CD8-positive, alpha-beta memory T cell (primary cell): Measurements from ENCODE around the gene CCDC93. TPM values are rescaled to one million over a fixed set of nuclear protein-coding genes. Genes with fewer than 3 reads are reported as not detected.

Experiments
- CTCF ChIA-PET: fragments of 350-600 bp; sonication (Branson Sonifier 250); formaldehyde crosslinking; loops from one replicate; lab custom pipeline; 2021; ENCODE audit warnings: antibody characterized with exemption; lab: Charles Lee
- POLR2A ChIA-PET: fragments of 350-600 bp; sonication (Branson Sonifier 250); formaldehyde crosslinking; loops from one replicate; lab custom pipeline; 2021; ENCODE audit warnings: antibody characterized with exemption; lab: Charles Lee
- DNase-seq, 5 donors: peaks; one replicate each; pipeline versions ENCODE4 v3.0.0 to v3.0.0-alpha.2; 2020 to 2022; ENCODE audit warnings: mixed read lengths in 1 of 5
- H3K27ac ChIP-seq: one replicate; pipeline ENCODE4 v1.7.0; 2013; ENCODE audit warnings: low read depth, mild to moderate bottlenecking, low read length, moderate library complexity
- H3K27me3 ChIP-seq: 2 replicates; pipeline ENCODE4 v1.7.0; 2013; ENCODE audit warnings: low read length, mild to moderate bottlenecking; ENCODE audit not compliant: insufficient read depth, poor library complexity, severe bottlenecking
- H3K36me3 ChIP-seq: 2 replicates; pipeline ENCODE4 v1.7.0; 2013; ENCODE audit warnings: mild to moderate bottlenecking, low read length, moderate library complexity; ENCODE audit not compliant: insufficient read depth
- H3K4me1 ChIP-seq: 2 replicates; pipeline ENCODE4 v1.7.0; 2013; ENCODE audit warnings: mild to moderate bottlenecking, low read length, moderate library complexity; ENCODE audit not compliant: insufficient read depth
- H3K4me3 ChIP-seq: 2 replicates; pipeline ENCODE4 v1.7.0; 2013; ENCODE audit warnings: mild to moderate bottlenecking, low read length
- H3K9me3 ChIP-seq: 2 replicates; pipeline ENCODE4 v1.7.0; 2013; ENCODE audit warnings: mild to moderate bottlenecking, low read length
- H3K27ac Mint-ChIP-seq, 8 donors: one replicate each; pipeline ENCODE4 v1.8.0; 2020 to 2021; ENCODE audit warnings: mixed read lengths in 8 of 8, mild to moderate bottlenecking in 6 of 8, inconsistent platforms in 3 of 8, moderate library complexity in 3 of 8
- H3K27me3 Mint-ChIP-seq, 2 donors: one replicate each; pipeline ENCODE4 v1.8.0; 2020 to 2021; ENCODE audit warnings: mixed read lengths in 2 of 2, mild to moderate bottlenecking in 1 of 2, moderate library complexity in 1 of 2
- H3K36me3 Mint-ChIP-seq, 3 donors: one replicate each; pipeline ENCODE4 v1.8.0; 2020 to 2021; ENCODE audit warnings: mixed read lengths in 3 of 3, inconsistent platforms in 1 of 3, mild to moderate bottlenecking in 1 of 3
- H3K4me1 Mint-ChIP-seq, 3 donors: one replicate each; pipeline ENCODE4 v1.8.0; 2020 to 2021; ENCODE audit warnings: mixed read lengths in 3 of 3, inconsistent platforms in 1 of 3, mild to moderate bottlenecking in 1 of 3
- H3K4me3 Mint-ChIP-seq, 7 donors: one replicate each; pipeline ENCODE4 v1.8.0; 2020 to 2021; ENCODE audit warnings: mixed read lengths in 7 of 7, mild to moderate bottlenecking in 6 of 7, moderate library complexity in 4 of 7, inconsistent platforms in 2 of 7
- H3K9me3 Mint-ChIP-seq, 5 donors: one replicate each; pipeline ENCODE4 v1.8.0; 2020 to 2022; ENCODE audit warnings: mixed read lengths in 5 of 5, mild to moderate bottlenecking in 3 of 5, moderate library complexity in 2 of 5, inconsistent platforms in 1 of 5
- polyA plus RNA-seq: library from polyadenylated mRNA; unstranded; fragments of 300-500 nt; fragmentation: Illumina TruSeq; gene quantifications from one replicate; pipeline ENCODE4 v1.2.3, GENCODE V29; 2021
- total RNA-seq, 2 experiments: library from RNA; stranded (reverse); gene quantifications; one replicate each; pipeline ENCODE4 v1.2.3, GENCODE V29; 2021

Gene CCDC93
- total and polyA plus RNA-seq, 3 experiments from 2014 or later: 8.7 to 33.5 (median 32.7) TPM

GRCh38 chr2:117983040-117983439, 30.8 kb downstream of the CCDC93 start:
- Mint-ChIP-seq H3K9me3 (no peaks in the 10 kb centered on the region), H3K27ac (peak overlapping the region in 1 of 8 donors; percentile 0)
- H3K27me3 ChIP-seq: no peaks in the 10 kb centered on the region

GRCh38 chr2:117982376-117983033, 31.4 kb downstream of the CCDC93 start:
- H3K27ac ChIP-seq: no peak overlapping the region
- peaks cover 10% of the 10 kb centered on the region for H3K36me3 ChIP-seq
- no peaks in the 10 kb centered on the region for H3K9me3 ChIP-seq
- H3K4me1 ChIP-seq: no peaks in the 10 kb centered on the region
- no peak overlapping the region for H3K4me3 ChIP-seq
- CTCF ChIA-PET: interaction anchor here (1.0 kb wide), 1 partner anchor 8 kb away, joined by 3 read pairs; no protein-coding TSS in a partner anchor
- peaks cover 1 to 84% (median 26%) of the 10 kb centered on the region in 3 donors for H3K36me3 Mint-ChIP-seq
- H3K27ac Mint-ChIP-seq: peak overlapping the region in 2 of 8 donors; percentile 0 to 14
- DNase-seq: no peak
- POLR2A ChIA-PET: no interaction called here
- H3K4me3 Mint-ChIP-seq: no peak overlapping the region
- H3K27me3 Mint-ChIP-seq: no peaks in the 10 kb centered on the region
- H3K4me1 Mint-ChIP-seq: peaks cover 4 to 6% (median 5%) of the 10 kb centered on the region in 3 donors
- H3K9me3 Mint-ChIP-seq: no peaks in the 10 kb centered on the region
- H3K27me3 ChIP-seq: no peaks in the 10 kb centered on the region

More at GRCh38 chr2:117983040-117983439, 30.8 kb downstream of the CCDC93 start:
- Histone ChIP-seq H3K27ac (no peak overlapping the region), H3K4me1 (no peaks in the 10 kb centered on the region), H3K36me3 (peaks cover 10% of the 10 kb centered on the region), H3K4me3 (no peak overlapping the region), H3K9me3 (no peaks in the 10 kb centered on the region)
- ChIA-PET CTCF (interaction anchor here (1.0 kb wide), 1 partner anchor 8 kb away, joined by 3 read pairs; no protein-coding TSS in a partner anchor), POLR2A (no interaction called here)
- Mint-ChIP-seq H3K36me3 (peaks cover 0 to 83% (median 23%) of the 10 kb centered on the region in 3 donors), H3K27me3 (no peaks in the 10 kb centered on the region), H3K4me3 (no peak overlapping the region), H3K4me1 (peaks cover 4 to 8% (median 6%) of the 10 kb centered on the region in 3 donors)
- no peak for DNase-seq

- Mint-ChIP-seq H3K4me3 (no peak overlapping the region), H3K27me3 (no peaks in the 10 kb centered on the region), H3K9me3 (no peaks in the 10 kb centered on the region), H3K36me3 (peaks cover 3 to 85% (median 29%) of the 10 kb centered on the region in 3 donors), H3K4me1 (peaks cover 4 to 6% (median 5%) of the 10 kb centered on the region in 3 donors), H3K27ac (no peak overlapping the region)
- no peak overlapping the region for H3K27ac ChIP-seq
- no peaks in the 10 kb centered on the region for H3K27me3 ChIP-seq
- H3K4me3 ChIP-seq: no peak overlapping the region
- no peak for DNase-seq
- no peaks in the 10 kb centered on the region for H3K4me1 ChIP-seq
- ChIA-PET CTCF (interaction anchor here (1.5 kb wide), 1 partner anchor 21 kb away, joined by 6 read pairs; no protein-coding TSS in a partner anchor), POLR2A (no interaction called here)
- H3K36me3 ChIP-seq: peaks cover 10% of the 10 kb centered on the region
- H3K9me3 ChIP-seq: no peaks in the 10 kb centered on the region
Measured at GRCh38 chr2:117981810-117982209, 32.1 kb downstream of the CCDC93 start.

- POLR2A ChIA-PET: no interaction called here
- Mint-ChIP-seq H3K4me1 (peaks cover 4 to 6% (median 5%) of the 10 kb centered on the region in 3 donors), H3K27me3 (no peaks in the 10 kb centered on the region), H3K4me3 (no peak overlapping the region), H3K27ac (peak overlapping the region in 2 of 8 donors; percentile 7 to 23), H3K9me3 (no peaks in the 10 kb centered on the region), H3K36me3 (peaks cover 3 to 85% (median 27%) of the 10 kb centered on the region in 3 donors)
- H3K4me3 ChIP-seq: no peak overlapping the region
- H3K4me1 ChIP-seq: no peaks in the 10 kb centered on the region
- no peaks in the 10 kb centered on the region for H3K9me3 ChIP-seq
- H3K27ac ChIP-seq: no peak overlapping the region
- H3K36me3 ChIP-seq: peaks cover 7% of the 10 kb centered on the region
- CTCF ChIA-PET: interaction anchor here (1.5 kb wide), 1 partner anchor 22 kb away, joined by 6 read pairs; no protein-coding TSS in a partner anchor
- no peak for DNase-seq
- H3K27me3 ChIP-seq: no peaks in the 10 kb centered on the region
Measured at GRCh38 chr2:117980783-117981676, 32.8 kb downstream of the CCDC93 start.

- H3K4me1 Mint-ChIP-seq: peaks cover 4 to 6% (median 5%) of the 10 kb centered on the region in 3 donors
- CTCF ChIA-PET: interaction anchor here (1.4 to 1.5 kb wide), 2 partner anchors 23 kb away, joined by 4 to 6 read pairs; no protein-coding TSS in a partner anchor
- H3K27me3 Mint-ChIP-seq: no peaks in the 10 kb centered on the region
- H3K4me3 Mint-ChIP-seq: no peak overlapping the region
- no peaks in the 10 kb centered on the region for H3K9me3 Mint-ChIP-seq
- Histone ChIP-seq H3K27ac (no peak overlapping the region), H3K4me3 (no peak overlapping the region), H3K4me1 (no peaks in the 10 kb centered on the region), H3K27me3 (no peaks in the 10 kb centered on the region), H3K9me3 (no peaks in the 10 kb centered on the region), H3K36me3 (peaks cover 12% of the 10 kb centered on the region)
- POLR2A ChIA-PET: no interaction called here
- H3K36me3 Mint-ChIP-seq: peaks cover 3 to 88% (median 29%) of the 10 kb centered on the region in 3 donors
- no peak for DNase-seq
- peak overlapping the region in 1 of 8 donors; percentile 26 for H3K27ac Mint-ChIP-seq
Measured at GRCh38 chr2:117979911-117980701, 33.8 kb downstream of the CCDC93 start.

- ChIA-PET POLR2A (no interaction called here), CTCF (interaction anchor here (1.5 kb wide), 1 partner anchor 25 kb away, joined by 7 read pairs; no protein-coding TSS in a partner anchor)
- no peaks in the 10 kb centered on the region for H3K4me1 ChIP-seq
- no peaks in the 10 kb centered on the region for H3K9me3 ChIP-seq
- H3K27ac Mint-ChIP-seq: peak overlapping the region in 3 of 8 donors; percentile 12 to 50 (median 25)
- peaks cover 23% of the 10 kb centered on the region for H3K36me3 ChIP-seq
- H3K36me3 Mint-ChIP-seq: peaks cover 11 to 88% (median 32%) of the 10 kb centered on the region in 3 donors
- no peak overlapping the region for H3K4me3 ChIP-seq
- H3K27me3 ChIP-seq: no peaks in the 10 kb centered on the region
- no peaks in the 10 kb centered on the region for H3K27me3 Mint-ChIP-seq
- no peak for DNase-seq
- H3K4me1 Mint-ChIP-seq: peaks cover 0 to 6% (median 3%) of the 10 kb centered on the region in 3 donors
- no peak overlapping the region for H3K27ac ChIP-seq
- no peak overlapping the region for H3K4me3 Mint-ChIP-seq
- H3K9me3 Mint-ChIP-seq: no peaks in the 10 kb centered on the region
Measured at GRCh38 chr2:117977696-117978095, 36.2 kb downstream of the CCDC93 start.

GRCh38 chr2:117976581-117976980, 37.3 kb downstream of the CCDC93 start:
- CTCF ChIA-PET: interaction anchor here (1.4 to 1.5 kb wide), 2 partner anchors 27 to 162 kb away, joined by 4 to 7 read pairs; partner anchors contain the start of gene DDX18

More at GRCh38 chr2:117976581-117976980, 37.3 kb downstream of the CCDC93 start:
- Mint-ChIP-seq H3K9me3 (no peaks in the 10 kb centered on the region), H3K4me1 (peaks cover 0 to 9% (median 3%) of the 10 kb centered on the region in 3 donors), H3K27me3 (no peaks in the 10 kb centered on the region), H3K27ac (peak overlapping the region in 1 of 8 donors; percentile 33), H3K36me3 (peaks cover 14 to 91% (median 33%) of the 10 kb centered on the region in 3 donors), H3K4me3 (no peak overlapping the region)
- H3K4me1 ChIP-seq: no peaks in the 10 kb centered on the region
- POLR2A ChIA-PET: no interaction called here
- H3K27ac ChIP-seq: no peak overlapping the region
- H3K9me3 ChIP-seq: no peaks in the 10 kb centered on the region
- H3K27me3 ChIP-seq: no peaks in the 10 kb centered on the region
- peaks cover 23% of the 10 kb centered on the region for H3K36me3 ChIP-seq
- no peak overlapping the region for H3K4me3 ChIP-seq
- no peak for DNase-seq
